ENCODE measurements around the gene DPPA2. TPM values are rescaled to one million over a fixed set of nuclear protein-coding genes. Genes with fewer than 3 reads are reported as not detected.
"Not testable (repeated sequence)": the region's sequence is repeated elsewhere in the genome, so short reads cannot be mapped to it uniquely, and the experiment has no call there.

DPPA2 gene
- 0.64 TPM for total RNA-seq (ENCODE audit: unreplicated experiment)
- long read RNA-seq: 0 reads

GRCh38 chr3:109316162-109316730, at the start of gene DPPA2:
DPPA2 (minus strand) TSS chr3:109316517; CDS start chr3:109314542, 1,975 bp downstream.
- H3K27ac Mint-ChIP-seq (ENCODE audit: unreplicated experiment): no peak within 1 kb of the TSS

GRCh38 chr3:109364088-109364487, 47.8 kb upstream of the DPPA2 start:
- TF ChIP-seq CTCF (IDR thresholded peaks at IDR 0.05; ENCODE audit: unreplicated experiment): no peak
- no peaks in the 10 kb centered on the region for H3K4me1 Mint-ChIP-seq (ENCODE audit: unreplicated experiment)
- no peak overlapping the region for H3K4me3 Mint-ChIP-seq (ENCODE audit: unreplicated experiment)
- DNase-seq (ENCODE audit: low spot score): no peak
- no peaks in the 10 kb centered on the region for H3K27me3 Mint-ChIP-seq (ENCODE audit: unreplicated experiment)
- no peak overlapping the region for H3K27ac Mint-ChIP-seq (ENCODE audit: unreplicated experiment)
- H3K9me3 Mint-ChIP-seq (ENCODE audit: unreplicated experiment): no peaks in the 10 kb centered on the region
- no peaks in the 10 kb centered on the region for H3K36me3 Mint-ChIP-seq (ENCODE audit: low read depth, unreplicated experiment)

More at GRCh38 chr3:109316162-109316730, at the start of gene DPPA2:
- H3K36me3 Mint-ChIP-seq (ENCODE audit: low read depth, unreplicated experiment): no peaks in the 10 kb centered on the region
- H3K4me1 Mint-ChIP-seq (ENCODE audit: unreplicated experiment): no peaks in the 10 kb centered on the region
- no peak for TF ChIP-seq CTCF (IDR thresholded peaks at IDR 0.05; ENCODE audit: unreplicated experiment)
- H3K27me3 Mint-ChIP-seq (ENCODE audit: unreplicated experiment): no peaks in the 10 kb centered on the region
- no peak for DNase-seq (ENCODE audit: low spot score)
- no peaks in the 10 kb centered on the region for H3K9me3 Mint-ChIP-seq (ENCODE audit: unreplicated experiment)
- H3K4me3 Mint-ChIP-seq (ENCODE audit: unreplicated experiment): no peak within 1 kb of the TSS

GRCh38 chr3:109363634-109364033, 47.3 kb upstream of the DPPA2 start:
- Mint-ChIP-seq H3K4me3 (ENCODE audit: unreplicated experiment) (no peak overlapping the region), H3K27me3 (ENCODE audit: unreplicated experiment) (no peaks in the 10 kb centered on the region), H3K27ac (ENCODE audit: unreplicated experiment) (no peak overlapping the region), H3K9me3 (ENCODE audit: unreplicated experiment) (no peaks in the 10 kb centered on the region), H3K36me3 (ENCODE audit: low read depth, unreplicated experiment) (no peaks in the 10 kb centered on the region), H3K4me1 (ENCODE audit: unreplicated experiment) (no peaks in the 10 kb centered on the region)
- TF ChIP-seq CTCF (IDR thresholded peaks at IDR 0.05; ENCODE audit: unreplicated experiment): no peak
- no peak for DNase-seq (ENCODE audit: low spot score)

GRCh38 chr3:109362823-109363222, 46.5 kb upstream of the DPPA2 start:
- H3K36me3 Mint-ChIP-seq (ENCODE audit: low read depth, unreplicated experiment): no peaks in the 10 kb centered on the region
- no peak for TF ChIP-seq CTCF (IDR thresholded peaks at IDR 0.05; ENCODE audit: unreplicated experiment)
- H3K27me3 Mint-ChIP-seq (ENCODE audit: unreplicated experiment): no peaks in the 10 kb centered on the region
- H3K4me1 Mint-ChIP-seq (ENCODE audit: unreplicated experiment): no peaks in the 10 kb centered on the region
- H3K27ac Mint-ChIP-seq (ENCODE audit: unreplicated experiment): no peak overlapping the region
- DNase-seq (ENCODE audit: low spot score): no peak
- no peak overlapping the region for H3K4me3 Mint-ChIP-seq (ENCODE audit: unreplicated experiment)
- no peaks in the 10 kb centered on the region for H3K9me3 Mint-ChIP-seq (ENCODE audit: unreplicated experiment)

GRCh38 chr3:109358809-109359208, 42.5 kb upstream of the DPPA2 start:
- DNase-seq (ENCODE audit: low spot score); H3K27me3 Mint-ChIP-seq (ENCODE audit: unreplicated experiment); H3K9me3 Mint-ChIP-seq (ENCODE audit: unreplicated experiment); H3K4me3 Mint-ChIP-seq (ENCODE audit: unreplicated experiment); H3K36me3 Mint-ChIP-seq (ENCODE audit: low read depth, unreplicated experiment); H3K27ac Mint-ChIP-seq (ENCODE audit: unreplicated experiment): not testable (repeated sequence)
- peaks cover 15% of the 10 kb centered on the region for H3K4me1 Mint-ChIP-seq (ENCODE audit: unreplicated experiment)
